ENCODE data around the gene ACADS. TPM values are rescaled to one million over a fixed set of nuclear protein-coding genes. Genes with fewer than 3 reads are reported as not detected.

ACADS gene
- total and polyA plus RNA-seq, 2 of the 8 experiments (the other 6 are each of a cell fraction or from before 2014, with no cell fraction given) = 4.9 to 7.5 TPM

GRCh38 chr12:120754792-120755191 is 29.2 kb downstream of the ACADS start:
- CTCF ChIA-PET (ENCODE audit: partially characterized antibody) = no interaction called here
- POLR2A ChIA-PET (ENCODE audit: partially characterized antibody) = no interaction called here
- Histone ChIP-seq H2AFZ (ENCODE audit: low read length) (no peak overlapping the region), H2BK15ac (ENCODE audit: low read length) (no peak overlapping the region), H3K23me2 (ENCODE audit: low read depth, low read length) (no peaks in the 10 kb centered on the region), H4K5ac (ENCODE audit: insufficient read length, low read depth, low read length) (no peak overlapping the region), H3K27ac (ENCODE audit: low read depth, low read length) (no peak overlapping the region), H3K9ac (replicated peaks in 1 of 4; ENCODE audit: extremely low read depth in 1 of 4, low read depth in 3 of 4, low read length in 3 of 4) (no peak overlapping the region), H4K8ac (ENCODE audit: extremely low read depth, insufficient read depth, low read length) (no peak overlapping the region), H3K36me3 (ENCODE audit: control insufficient read depth in 2 of 4, insufficient read depth in 4 of 4, low read length in 3 of 4) (no peaks in the 10 kb centered on the region), H3K4ac (replicated peaks; ENCODE audit: insufficient read length, low read depth, low read length) (no peak overlapping the region), H3K18ac (ENCODE audit: extremely low read depth, low read length) (no peak overlapping the region), H2BK20ac (ENCODE audit: low read length) (no peak overlapping the region), H3K4me2 (ENCODE audit: insufficient read depth in 1 of 2, low read depth in 2 of 2, low read length in 2 of 2) (no peak overlapping the region), H3K14ac (ENCODE audit: insufficient read length) (no peak overlapping the region), H3K23ac (ENCODE audit: insufficient read length) (no peak overlapping the region), H4K20me1 (replicated peaks in 1 of 2; ENCODE audit: control insufficient read depth in 1 of 2, insufficient read depth in 2 of 2, low read length in 2 of 2) (no peaks in the 10 kb centered on the region), H2BK12ac (ENCODE audit: low read depth, low read length) (no peak overlapping the region), H2BK5ac (ENCODE audit: low read depth, low read length) (no peak overlapping the region), H3K79me1 (ENCODE audit: low read depth, low read length) (no peaks in the 10 kb centered on the region), H3K27me3 (replicated peaks in 1 of 4; ENCODE audit: control insufficient read depth in 3 of 4, extremely low read depth in 1 of 4, insufficient read depth in 3 of 4, low read length in 3 of 4) (no peaks in the 10 kb centered on the region), H3K4me1 (replicated peaks in 1 of 4; ENCODE audit: control insufficient read depth in 3 of 4, insufficient read depth in 4 of 4, low read length in 3 of 4) (peaks cover 0 to 6% (median 4%) of the 10 kb centered on the region in 4 experiments; a peak in 4 of 7 replicates), H3K4me3 (ENCODE audit: extremely low read depth in 1 of 4, insufficient read depth in 2 of 4, low read depth in 3 of 4, low read length in 4 of 4) (no peak overlapping the region), H3K56ac (replicated peaks; ENCODE audit: insufficient read length, low read depth, low read length) (no peak overlapping the region), H3K9me3 (ENCODE audit: insufficient read depth in 2 of 2, low read depth in 1 of 2, low read length in 1 of 2) (no peaks in the 10 kb centered on the region), H4K91ac (replicated peaks; ENCODE audit: insufficient read length, low read length) (no peak overlapping the region), H2AK5ac (ENCODE audit: low read depth, low read length) (no peak overlapping the region), H3K79me2 (ENCODE audit: control insufficient read depth in 1 of 2, insufficient read depth in 2 of 2, low read length in 2 of 2) (no peaks in the 10 kb centered on the region), H2BK120ac (replicated peaks; ENCODE audit: low read depth, low read length) (no peak overlapping the region)
- DNase-seq (ENCODE audit: low read depth in 1 of 2, low spot score in 2 of 2) (no peak), FAIRE-seq (no peak)
- TF ChIP-seq EGR1 (IDR thresholded peaks at IDR 0.05; ENCODE audit: borderline replicate concordance, low read depth, low read length) = no peak
- no peak for TF ChIP-seq RBBP5 (IDR thresholded peaks at IDR 0.05; ENCODE audit: borderline replicate concordance, low read depth, low read length)
- no peak for TF ChIP-seq CBX5 (IDR thresholded peaks at IDR 0.05; ENCODE audit: low read depth, low read length)
- TF ChIP-seq ASH2L (IDR thresholded peaks at IDR 0.05; ENCODE audit: low read length) = no peak
